Erythroblast (primary cell): ENCODE measurements around the gene CCR9.

Experiments
- GATA1 ChIP-seq: IDR thresholded peaks from 2 replicates; pipeline ENCODE4 v1.6.1; 2011; ENCODE audit warnings: low read depth, mild to moderate bottlenecking, control low read depth, low read length, moderate library complexity
- POLR2A ChIP-seq: IDR thresholded peaks from 2 replicates; pipeline ENCODE4 v1.6.1; 2011; ENCODE audit warnings: mild to moderate bottlenecking, low read length

- TF ChIP-seq POLR2A (no peak), GATA1 (no peak)
Observed at GRCh38 chr3:45869638-45870037, 16.7 kb upstream of the CCR9 start.
